Activated CD4-positive, alpha-beta T cell treated with anti-CD3 and anti-CD28 coated beads, Interleukin-2, amount 10 ng/mL, durations not matched to agents 7 days and 5 days (primary cell): ENCODE data around the gene RPS21. TPM values are rescaled to one million over a fixed set of nuclear protein-coding genes. Genes with fewer than 3 reads are reported as not detected.
"Not testable (repeated sequence)": the region's sequence is repeated elsewhere in the genome, so short reads cannot be mapped to it uniquely, and the experiment has no call there.

ENCODE experiments used
- CTCF ChIA-PET: fragments of 350-600 bp; sonication (Branson Sonifier 250); formaldehyde crosslinking; loops from one replicate; lab custom pipeline; 2021; ENCODE audit warnings: antibody characterized with exemption; lab: Charles Lee
- POLR2A ChIA-PET: fragments of 350-600 bp; sonication (Branson Sonifier 250); formaldehyde crosslinking; loops from one replicate; lab custom pipeline; 2021; ENCODE audit warnings: antibody characterized with exemption; lab: Charles Lee
- DNase-seq: peaks from one replicate; pipeline ENCODE4 v3.0.0-alpha.2; 2020
- H3K27ac Mint-ChIP-seq: one replicate; pipeline ENCODE4 v1.8.0; 2021; ENCODE audit warnings: mild to moderate bottlenecking, moderate library complexity, mixed read lengths
- H3K27me3 Mint-ChIP-seq: one replicate; pipeline ENCODE4 v1.8.0; 2021; ENCODE audit warnings: mixed read lengths
- H3K36me3 Mint-ChIP-seq: one replicate; pipeline ENCODE4 v1.8.0; 2021; ENCODE audit warnings: low read depth, mixed read lengths
- H3K4me1 Mint-ChIP-seq: one replicate; pipeline ENCODE4 v1.8.0; 2021; ENCODE audit warnings: mixed read lengths
- H3K4me3 Mint-ChIP-seq: one replicate; pipeline ENCODE4 v1.8.0; 2021; ENCODE audit warnings: mild to moderate bottlenecking, moderate library complexity, mixed read lengths
- H3K9me3 Mint-ChIP-seq: one replicate; pipeline ENCODE4 v1.8.0; 2021; ENCODE audit warnings: mixed read lengths
- total RNA-seq, 2 experiments: library from RNA; stranded (reverse); gene quantifications; one replicate each; pipeline ENCODE4 v1.2.3, GENCODE V29; 2021

Gene RPS21
- total RNA-seq, 2 experiments from 2014 or later, result 1,391 to 1,979 TPM

DNA sequence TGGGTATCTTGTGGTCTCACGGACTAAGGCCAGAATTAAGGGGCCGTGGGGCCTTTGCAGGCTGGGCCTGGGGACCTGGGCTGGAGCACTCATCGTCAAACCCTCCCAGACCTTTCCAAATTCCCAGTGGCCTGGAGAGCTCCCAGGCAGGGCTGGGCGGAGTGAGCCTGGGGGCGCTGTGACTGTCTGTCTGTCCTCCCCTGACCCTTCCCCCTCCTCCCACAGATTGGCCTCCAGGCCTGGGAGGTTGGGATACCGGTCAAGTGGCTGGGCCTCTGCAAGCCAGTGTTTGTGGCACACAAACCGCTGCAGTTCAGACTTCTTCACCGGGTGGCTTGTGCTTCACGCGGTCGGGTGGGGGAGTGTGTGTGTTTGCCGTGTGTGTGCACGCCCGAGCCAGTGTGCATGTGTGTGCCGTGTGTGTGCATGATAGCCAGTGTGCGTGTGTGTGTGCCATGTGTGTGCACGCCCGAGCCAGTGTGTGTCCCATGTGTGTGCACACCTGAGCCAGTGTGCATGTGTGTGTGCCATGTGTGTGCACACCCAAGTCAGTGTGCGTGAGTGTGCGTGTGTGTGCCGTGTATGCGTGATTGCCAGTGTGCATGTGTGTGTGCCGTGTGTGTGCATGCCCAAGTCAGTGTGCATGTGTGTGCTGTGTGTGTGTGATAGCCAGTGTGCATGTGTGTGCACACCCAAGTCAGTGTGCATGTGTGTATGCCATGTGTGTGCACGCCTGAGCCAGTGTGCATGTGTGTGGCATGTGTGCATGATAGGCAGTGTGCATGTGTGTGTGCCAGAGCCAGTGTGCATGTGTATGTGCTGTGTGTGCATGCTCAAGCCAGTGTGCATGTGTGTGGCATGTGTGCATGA, 34.2 kb downstream of the RPS21 start:
- no peaks in the 10 kb centered on the region for H3K4me1 Mint-ChIP-seq
- DNase-seq, result no peak
- H3K27ac Mint-ChIP-seq, result no peak overlapping the region
- H3K27me3 Mint-ChIP-seq, result no peaks in the 10 kb centered on the region
- H3K4me3 Mint-ChIP-seq, result no peak overlapping the region
- no peaks in the 10 kb centered on the region for H3K36me3 Mint-ChIP-seq
- ChIA-PET CTCF (no interaction called here), POLR2A (no interaction called here)
- peaks cover 6% of the 10 kb centered on the region for H3K9me3 Mint-ChIP-seq

DNA sequence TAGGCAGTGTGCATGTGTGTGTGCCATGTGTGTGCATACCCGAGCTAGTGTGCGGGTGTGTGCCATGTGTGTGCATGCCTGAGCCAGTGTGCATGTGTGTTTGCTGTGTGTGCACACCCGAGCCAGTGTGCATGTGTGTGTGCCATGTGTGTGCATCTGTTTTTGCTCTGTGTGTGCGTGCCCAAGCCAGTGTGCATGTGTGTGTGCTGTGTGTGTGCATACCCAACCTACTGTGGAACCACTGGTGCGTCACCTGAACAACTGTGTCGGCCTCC, 34.8 kb downstream of the RPS21 start:
- no peak overlapping the region for H3K27ac Mint-ChIP-seq
- H3K4me1 Mint-ChIP-seq, result no peaks in the 10 kb centered on the region
- H3K27me3 Mint-ChIP-seq, result no peaks in the 10 kb centered on the region
- H3K4me3 Mint-ChIP-seq, result no peak overlapping the region
- H3K9me3 Mint-ChIP-seq, result peaks cover 6% of the 10 kb centered on the region
- DNase-seq, result no peak
- ChIA-PET CTCF (no interaction called here), POLR2A (no interaction called here)
- no peaks in the 10 kb centered on the region for H3K36me3 Mint-ChIP-seq

DNA sequence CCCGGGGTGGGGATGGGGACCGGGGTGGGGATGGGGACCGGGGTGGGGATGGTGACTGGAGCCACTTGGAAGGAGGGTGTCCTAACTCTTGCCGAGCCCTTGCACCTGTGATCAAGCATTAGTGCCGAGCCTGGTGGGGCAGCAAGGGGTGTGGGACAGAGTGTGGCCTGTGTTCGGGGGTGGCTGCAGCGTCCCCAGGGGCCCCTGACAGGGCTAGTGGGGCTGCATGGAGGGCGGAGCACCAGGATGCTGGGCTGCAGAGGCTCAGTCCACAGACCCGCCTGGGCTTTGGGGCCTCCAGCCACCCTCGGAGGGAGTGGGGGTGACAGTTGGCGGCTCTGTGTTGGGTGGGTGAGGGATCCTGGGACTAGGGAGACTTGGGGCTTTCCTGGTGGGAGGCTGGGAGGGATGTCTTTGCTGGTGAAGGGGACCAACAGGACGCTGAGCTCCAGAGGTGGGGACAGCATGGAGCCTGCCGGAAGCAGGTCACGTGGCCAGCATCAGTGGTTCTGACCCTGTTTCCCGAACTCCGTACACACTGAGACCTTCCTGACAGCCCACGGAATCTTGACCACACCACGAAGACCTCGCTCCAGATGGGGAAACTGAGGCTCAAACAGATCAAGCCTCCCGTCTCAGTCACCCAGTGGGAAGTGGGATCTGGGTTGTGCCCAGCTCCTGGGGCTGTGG, 35.9 kb downstream of the RPS21 start:
- CTCF ChIA-PET, result no interaction called here
- Mint-ChIP-seq H3K4me3 (no peak overlapping the region), H3K4me1 (no peaks in the 10 kb centered on the region), H3K27ac (no peak overlapping the region), H3K27me3 (no peaks in the 10 kb centered on the region), H3K36me3 (no peaks in the 10 kb centered on the region), H3K9me3 (peaks cover 6% of the 10 kb centered on the region)
- POLR2A ChIA-PET, result no interaction called here
- no peak for DNase-seq

DNA sequence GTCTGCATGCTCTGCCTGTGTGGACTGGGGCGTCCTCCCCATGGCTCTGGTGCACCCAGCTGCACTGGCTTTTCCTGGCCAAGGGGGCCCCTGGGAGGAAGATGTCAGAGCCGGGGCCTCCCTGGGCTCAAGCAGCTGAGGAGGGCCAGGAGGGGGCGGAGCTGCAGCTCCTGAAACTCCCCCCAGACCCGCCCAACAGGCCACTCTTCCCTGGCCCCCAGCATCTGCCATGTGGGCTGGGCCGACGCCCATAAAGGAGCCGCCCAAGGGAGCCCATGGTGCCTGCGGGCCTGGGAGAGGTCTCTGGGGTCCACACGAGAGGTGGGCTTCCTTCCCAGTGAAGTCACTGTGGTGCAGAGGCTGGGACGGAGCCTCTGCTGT, 36.4 kb downstream of the RPS21 start:
- CTCF ChIA-PET, result no interaction called here
- POLR2A ChIA-PET, result no interaction called here
- Mint-ChIP-seq H3K36me3 (no peaks in the 10 kb centered on the region), H3K4me3 (no peak overlapping the region), H3K4me1 (no peaks in the 10 kb centered on the region), H3K27me3 (no peaks in the 10 kb centered on the region), H3K9me3 (peaks cover 6% of the 10 kb centered on the region), H3K27ac (no peak overlapping the region)
- DNase-seq, result no peak

DNA sequence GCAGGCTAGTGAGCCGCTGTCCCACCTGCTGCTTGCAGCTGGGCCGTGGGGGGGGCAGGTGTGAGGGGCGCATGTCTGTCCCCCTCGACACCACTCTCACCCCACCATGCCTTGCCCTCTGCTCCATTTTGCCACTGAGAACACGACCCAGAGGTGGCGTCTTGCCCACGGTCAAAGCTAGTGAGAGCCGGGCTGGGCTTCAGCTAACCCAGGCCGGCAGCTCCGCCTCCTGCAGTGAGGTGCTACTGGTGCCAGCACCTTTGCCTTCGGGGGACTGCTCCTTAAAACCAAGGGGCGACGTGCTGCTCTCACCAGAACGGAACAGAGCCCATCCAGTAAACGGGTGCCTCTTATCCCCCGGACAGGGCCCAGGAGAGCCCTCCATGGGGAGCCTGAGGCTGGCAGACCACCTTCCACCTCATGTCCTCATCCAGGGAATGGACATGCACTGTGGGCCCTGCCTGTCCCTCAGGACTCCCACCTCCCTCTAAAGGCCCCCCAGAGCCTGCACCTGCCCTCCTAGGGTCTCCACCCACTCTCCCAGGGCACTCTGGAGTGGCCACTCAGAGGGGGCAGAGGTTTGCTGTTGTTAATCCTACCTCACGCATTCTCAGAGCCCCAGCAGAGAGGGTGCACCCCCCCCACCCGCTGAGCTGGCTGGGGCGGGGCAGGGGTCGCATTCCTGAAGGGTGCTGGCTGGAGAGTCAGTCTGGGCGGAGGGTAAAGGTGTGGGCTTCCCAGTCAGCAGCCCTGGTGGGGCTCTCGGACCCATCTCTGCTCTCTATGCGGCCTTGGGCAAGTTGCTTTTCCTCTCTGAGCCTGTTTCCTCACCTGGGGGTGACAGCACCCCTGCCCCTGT, 37.6 kb downstream of the RPS21 start:
- no peak overlapping the region for H3K27ac Mint-ChIP-seq
- no peak for DNase-seq
- no peaks in the 10 kb centered on the region for H3K36me3 Mint-ChIP-seq
- no peak overlapping the region for H3K4me3 Mint-ChIP-seq
- ChIA-PET CTCF (interaction anchor here (0.8 kb wide), 1 partner anchor 305 kb away, joined by 3 read pairs; no protein-coding TSS in a partner anchor), POLR2A (no interaction called here)
- no peaks in the 10 kb centered on the region for H3K4me1 Mint-ChIP-seq
- H3K27me3 Mint-ChIP-seq, result no peaks in the 10 kb centered on the region
- H3K9me3 Mint-ChIP-seq, result peaks cover 6% of the 10 kb centered on the region

DNA sequence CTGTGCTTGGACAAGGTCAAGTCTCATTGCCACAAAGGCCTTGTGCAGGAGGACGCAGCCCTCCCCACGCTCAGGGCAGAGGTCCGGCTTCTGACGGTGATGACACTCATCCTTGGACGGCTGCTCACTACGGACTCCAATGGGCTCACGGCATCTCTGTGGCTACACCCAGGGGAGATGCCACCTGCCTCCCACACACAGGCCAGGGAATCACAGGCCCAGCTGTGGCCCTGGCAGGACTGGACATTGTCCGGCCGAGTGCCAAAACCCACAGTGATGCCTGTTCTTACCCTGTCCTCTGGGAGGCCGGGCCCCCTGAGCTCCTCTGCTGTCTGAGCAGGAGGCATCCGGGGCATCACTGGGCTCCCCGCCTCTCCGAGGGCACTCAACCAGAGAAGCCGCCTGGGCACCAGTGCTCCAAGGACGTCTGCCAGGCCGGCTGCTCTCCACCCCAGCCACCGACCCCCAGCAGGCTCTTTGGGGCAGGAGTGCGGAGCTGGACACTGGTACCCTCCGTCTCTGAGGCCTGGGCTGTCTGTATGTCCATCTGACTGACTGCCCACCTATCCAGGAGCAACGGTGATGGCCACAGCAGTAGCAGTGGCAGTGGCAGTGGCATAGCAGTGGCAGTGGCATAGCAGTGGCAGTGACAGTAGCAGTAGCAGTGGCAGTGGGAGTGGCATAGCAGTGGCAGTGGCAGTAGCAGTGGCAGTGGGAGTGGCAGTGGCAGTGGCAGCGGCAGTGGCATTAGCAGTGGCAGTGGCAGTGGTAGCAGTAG, 38.6 kb downstream of the RPS21 start:
- Mint-ChIP-seq H3K9me3 (peaks cover 6% of the 10 kb centered on the region), H3K27me3 (no peaks in the 10 kb centered on the region), H3K27ac (no peak overlapping the region), H3K36me3 (no peaks in the 10 kb centered on the region), H3K4me1 (no peaks in the 10 kb centered on the region), H3K4me3 (no peak overlapping the region)
- ChIA-PET CTCF (no interaction called here), POLR2A (no interaction called here)
- DNase-seq, result no peak

DNA sequence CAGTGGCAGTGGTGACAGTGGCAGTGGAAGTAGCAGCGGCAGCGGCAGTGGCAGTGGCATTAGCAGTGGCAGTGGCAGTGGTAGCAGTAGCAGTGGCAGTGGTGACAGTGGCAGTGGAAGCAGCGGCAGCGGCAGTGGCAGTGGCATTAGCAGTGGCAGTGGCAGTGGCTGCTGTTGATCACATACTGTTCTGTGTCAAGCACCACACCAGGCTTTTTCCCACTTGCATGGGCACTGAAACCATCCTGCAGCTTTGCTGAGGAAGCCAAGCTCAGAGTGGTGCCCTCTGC, 39.1 kb downstream of the RPS21 start:
- H3K4me3 Mint-ChIP-seq, H3K4me1 Mint-ChIP-seq, H3K9me3 Mint-ChIP-seq, H3K36me3 Mint-ChIP-seq, DNase-seq, CTCF ChIA-PET, POLR2A ChIA-PET, H3K27me3 Mint-ChIP-seq, H3K27ac Mint-ChIP-seq: not testable (repeated sequence)

DNA sequence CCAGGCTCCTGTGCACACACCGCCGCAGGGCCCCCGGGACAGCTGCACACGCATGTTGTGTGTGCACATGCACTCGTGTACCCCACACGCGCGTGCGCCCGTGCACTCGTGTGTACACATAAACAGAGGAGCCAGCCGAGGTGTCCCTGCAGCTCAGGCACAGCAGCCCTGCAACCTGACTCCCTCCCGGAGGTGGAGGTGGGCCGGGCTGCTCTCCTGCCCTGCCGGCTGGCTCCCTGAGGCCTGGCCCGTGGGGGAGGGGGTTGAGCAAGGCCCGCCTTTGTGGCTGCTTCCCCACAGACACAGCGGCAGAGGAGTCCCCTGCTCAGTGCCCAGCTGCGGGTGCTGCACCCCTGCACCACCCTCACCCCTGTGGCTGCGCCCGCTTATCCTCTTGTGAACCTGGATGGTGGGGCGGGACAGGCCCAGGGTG, 39.8 kb downstream of the RPS21 start:
- CTCF ChIA-PET, result interaction anchor here (0.8 to 1.3 kb wide), 2 partner anchors 11 to 17 kb away, joined by 4 read pairs; no protein-coding TSS in a partner anchor
- DNase-seq, result no peak
- no peaks in the 10 kb centered on the region for H3K9me3 Mint-ChIP-seq
- H3K27ac Mint-ChIP-seq, result no peak overlapping the region
- H3K27me3 Mint-ChIP-seq, result no peaks in the 10 kb centered on the region
- no peak overlapping the region for H3K4me3 Mint-ChIP-seq
- no peaks in the 10 kb centered on the region for H3K4me1 Mint-ChIP-seq
- POLR2A ChIA-PET, result no interaction called here
- no peaks in the 10 kb centered on the region for H3K36me3 Mint-ChIP-seq

DNA sequence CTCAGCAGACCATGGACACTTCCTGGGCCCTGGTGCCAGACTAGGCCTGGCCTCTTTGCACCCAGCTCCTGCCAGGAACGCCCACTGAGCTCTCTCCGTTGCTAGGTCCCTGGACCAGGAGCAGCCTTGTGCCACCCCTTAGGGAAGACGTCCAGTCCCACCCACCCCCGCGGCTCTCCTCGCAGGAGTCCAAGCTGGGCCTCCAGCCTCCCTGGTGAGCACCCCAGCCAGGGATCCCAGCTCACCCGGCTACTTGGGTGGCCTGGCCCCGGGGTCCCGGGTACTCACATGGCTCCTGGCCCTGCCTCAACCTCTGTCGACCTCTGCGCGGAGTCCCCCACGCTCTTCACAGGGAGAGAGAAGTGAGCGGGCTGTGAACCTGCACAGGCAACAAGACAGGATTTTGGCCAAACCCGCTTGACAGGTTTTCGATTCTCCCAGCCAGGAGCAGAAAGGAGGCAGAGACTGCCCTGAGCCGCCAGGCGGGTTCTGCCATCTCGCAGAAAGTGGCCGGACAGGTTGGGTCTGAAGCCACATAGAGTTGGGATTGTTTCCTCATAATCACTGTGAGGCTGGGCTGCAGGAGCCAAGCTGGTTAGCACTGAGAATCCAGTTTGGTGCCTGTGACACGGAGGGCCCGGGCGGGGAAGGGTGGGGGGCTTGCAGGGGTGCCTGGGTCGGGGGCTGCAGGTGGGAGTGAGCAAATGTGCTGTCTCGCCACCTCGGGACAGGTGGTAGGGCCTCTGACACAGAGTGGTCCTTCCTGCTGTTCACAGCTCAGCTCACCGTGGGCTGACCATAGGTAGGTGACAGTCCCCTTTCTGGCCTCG, 40.5 kb downstream of the RPS21 start, which contains the start of gene RBBP8NL:
TSS of gene RBBP8NL (minus strand) at position 368 of the 830 bp plus-strand sequence. CDS start 7,892 bp downstream, outside the sequence.
- no peaks in the 10 kb centered on the region for H3K4me1 Mint-ChIP-seq
- no peak within 1 kb of the TSS for H3K4me3 Mint-ChIP-seq
- CTCF ChIA-PET, result interaction anchor here (0.8 to 1.3 kb wide), 3 partner anchors 8 to 18 kb away, joined by 4 read pairs; no protein-coding TSS in a partner anchor
- H3K9me3 Mint-ChIP-seq, result no peaks in the 10 kb centered on the region
- no peak within 1 kb of the TSS for H3K27ac Mint-ChIP-seq
- no peaks in the 10 kb centered on the region for H3K36me3 Mint-ChIP-seq
- POLR2A ChIA-PET, result no interaction called here
- DNase-seq, result no peak
- no peaks in the 10 kb centered on the region for H3K27me3 Mint-ChIP-seq

DNA sequence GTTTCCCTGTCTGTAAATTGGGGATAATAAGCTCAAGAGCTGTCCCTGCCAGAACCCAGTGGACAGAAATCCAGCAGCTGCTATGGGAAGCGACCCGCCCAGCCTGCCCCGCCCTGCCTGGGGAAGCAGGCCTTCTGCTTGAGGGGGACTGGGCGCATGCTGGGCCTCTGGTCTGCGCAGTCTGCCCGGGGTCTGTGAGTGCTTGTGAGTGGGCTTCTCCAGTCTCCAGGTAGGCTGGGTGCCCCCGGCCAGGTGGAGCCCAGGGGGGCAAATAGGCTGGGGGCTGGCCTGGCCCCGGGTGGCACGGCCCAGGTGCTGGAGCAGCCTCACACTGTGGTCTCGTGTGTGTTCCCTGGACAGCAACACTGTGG, 41.1 kb downstream of the RPS21 start:
- no peak overlapping the region for H3K27ac Mint-ChIP-seq
- H3K9me3 Mint-ChIP-seq, result no peaks in the 10 kb centered on the region
- ChIA-PET CTCF (interaction anchor here (0.8 to 1.3 kb wide), 2 partner anchors 9 kb away, joined by 4 read pairs; no protein-coding TSS in a partner anchor), POLR2A (no interaction called here)
- DNase-seq, result no peak
- H3K4me1 Mint-ChIP-seq, result no peaks in the 10 kb centered on the region
- H3K36me3 Mint-ChIP-seq, result no peaks in the 10 kb centered on the region
- H3K27me3 Mint-ChIP-seq, result no peaks in the 10 kb centered on the region
- H3K4me3 Mint-ChIP-seq, result no peak overlapping the region

DNA sequence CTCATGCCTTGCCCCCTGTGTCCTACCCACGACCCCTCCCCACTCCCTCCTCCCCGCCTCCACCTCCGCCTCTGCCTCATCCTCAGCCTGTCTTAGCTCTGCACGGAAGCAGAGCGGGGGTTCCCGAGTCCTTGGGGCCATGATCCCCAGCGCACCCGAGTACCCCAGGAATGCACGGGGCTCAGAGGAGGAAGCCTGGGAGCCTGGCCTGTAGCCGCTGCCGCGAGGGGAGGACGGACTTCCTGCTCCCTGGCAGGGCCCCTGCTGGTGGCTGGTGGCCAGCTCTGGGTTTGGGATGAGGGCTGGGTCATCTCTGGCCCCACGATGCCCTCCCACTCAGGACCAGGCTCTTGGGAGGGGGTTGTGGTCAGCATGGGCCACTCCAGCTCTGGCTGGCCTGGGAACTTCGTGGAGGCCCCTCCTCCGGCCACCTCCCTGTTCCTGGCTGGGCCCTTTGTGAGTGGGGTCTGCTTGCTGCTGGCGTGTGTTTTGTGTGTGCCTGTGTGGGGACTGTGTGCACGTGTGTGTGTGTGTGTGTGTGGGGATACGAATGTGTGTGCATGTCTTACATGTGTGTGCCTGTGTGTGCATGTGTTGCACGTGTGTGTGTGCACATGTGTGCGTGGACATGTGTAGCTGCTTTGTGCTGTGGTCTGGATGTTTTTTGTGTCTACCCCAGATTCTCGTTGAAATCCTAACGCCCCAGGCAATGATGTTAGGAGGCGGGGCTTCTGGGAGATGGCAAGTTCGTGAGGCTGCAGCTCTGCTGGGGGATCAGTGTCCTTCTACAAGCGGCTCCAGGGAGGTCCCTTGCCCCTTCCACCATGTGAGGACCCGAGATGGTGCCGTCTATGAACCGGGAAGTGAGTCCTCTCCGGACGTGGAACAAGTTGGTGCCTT, 41.7 kb downstream of the RPS21 start:
- H3K27me3 Mint-ChIP-seq, result peaks cover 3% of the 10 kb centered on the region
- H3K9me3 Mint-ChIP-seq, result no peaks in the 10 kb centered on the region
- DNase-seq, result no peak
- no peak overlapping the region for H3K4me3 Mint-ChIP-seq
- POLR2A ChIA-PET, result no interaction called here
- H3K27ac Mint-ChIP-seq, result no peak overlapping the region
- no peaks in the 10 kb centered on the region for H3K4me1 Mint-ChIP-seq
- CTCF ChIA-PET, result interaction anchor here (0.8 kb wide), 1 partner anchor 10 kb away, joined by 4 read pairs; no protein-coding TSS in a partner anchor
- no peaks in the 10 kb centered on the region for H3K36me3 Mint-ChIP-seq
